SK-N-SH (cell line): ENCODE measurements around the gene FEV. TPM values are rescaled to one million over a fixed set of nuclear protein-coding genes. Genes with fewer than 3 reads are reported as not detected.

Experiments
- CTCF ChIA-PET: fragments of 300-600, 350-600 bp; formaldehyde crosslinking; extraction: SDS; loops from one replicate; lab custom pipeline; 2021; lab: Yijun Ruan, JAX
- POLR2A ChIA-PET: fragments of 350-600 bp; sonication (Branson Sonifier 250); formaldehyde crosslinking; extraction: SDS; loops from one replicate; lab custom pipeline; 2020; ENCODE audit warnings: antibody characterized with exemption, inconsistent platforms; lab: Yijun Ruan, JAX
- DNase-seq: peaks from one replicate; pipeline ENCODE4 v3.0.0; 2012
- H2AFZ ChIP-seq: fragments of 200-600 bp; sonication (generic); 2 replicates; pipeline ENCODE4 v1.8.1; 2016; ENCODE audit warnings: antibody characterized with exemption, mild to moderate bottlenecking, low read depth
- H3F3A ChIP-seq: fragments of 200-600 bp; sonication (generic); replicated peaks from 2 replicates; pipeline ENCODE3; 2016; ENCODE audit warnings: antibody characterized with exemption, mild to moderate bottlenecking; ENCODE audit not compliant: insufficient read depth
- H3K27ac ChIP-seq, 2 experiments: fragments of 200-500 bp in 1 of 2; fragments of 200-600 bp in 1 of 2; sonication (Bioruptor generic) in 1 of 2; sonication (generic), shearing (Covaris generic) in 1 of 2; 2 replicates each; pipeline versions ENCODE4 v1.5.1 to v1.6.1; 2014 to 2016; ENCODE audit warnings: low read depth in 2 of 2, inconsistent platforms in 1 of 2, low read length in 1 of 2, mild to moderate bottlenecking in 1 of 2, mixed read lengths in 1 of 2
- H3K27me3 ChIP-seq: fragments of 200-600 bp; sonication (generic), shearing (Covaris generic); 2 replicates; pipeline ENCODE4 v1.6.1; 2016; ENCODE audit warnings: mixed run types; ENCODE audit not compliant: insufficient read depth
- H3K36me3 ChIP-seq, 2 experiments: fragments of 200-500 bp in 1 of 2; fragments of 200-600 bp in 1 of 2; sonication (Bioruptor generic) in 1 of 2; sonication (generic) in 1 of 2; replicated peaks in 1 of 2; 2 replicates each; pipeline versions ENCODE3 to v1.5.1; 2014 to 2016; ENCODE audit warnings: low read length in 1 of 2, mild to moderate bottlenecking in 1 of 2; ENCODE audit not compliant: insufficient read depth in 2 of 2, control insufficient read depth in 1 of 2
- H3K4me1 ChIP-seq, 2 experiments: fragments of 200-500 bp in 1 of 2; fragments of 200-600 bp in 1 of 2; sonication (Bioruptor generic) in 1 of 2; sonication (generic), shearing (Covaris generic) in 1 of 2; 2 replicates each; pipeline versions ENCODE4 v1.5.1 to v1.6.1; 2014 to 2016; ENCODE audit warnings: low read depth in 1 of 2, low read length in 1 of 2, mixed run types in 1 of 2; ENCODE audit not compliant: insufficient read depth in 2 of 2, control insufficient read depth in 1 of 2
- H3K4me2 ChIP-seq: fragments of 200-600 bp; sonication (generic), shearing (Covaris generic); 2 replicates; pipeline ENCODE4 v1.6.1; 2017; ENCODE audit warnings: mixed run types
- H3K4me3 ChIP-seq, 2 experiments: fragments of 200-500 bp in 1 of 2; fragments of 200-600 bp in 1 of 2; sonication (Bioruptor generic) in 1 of 2; sonication (generic), shearing (Covaris generic) in 1 of 2; 2 replicates each; pipeline versions ENCODE4 v1.5.1 to v1.8.1; 2014 to 2016; ENCODE audit warnings: low read depth in 2 of 2, inconsistent platforms in 1 of 2, low read length in 1 of 2, mild to moderate bottlenecking in 1 of 2, mixed read lengths in 1 of 2, moderate library complexity in 1 of 2
- H3K79me2 ChIP-seq: fragments of 200-600 bp; sonication (generic); 2 replicates; pipeline ENCODE4 v1.8.1; 2017; ENCODE audit warnings: mild to moderate bottlenecking; ENCODE audit not compliant: insufficient read depth
- H3K9ac ChIP-seq: fragments of 200-600 bp; sonication (generic); 2 replicates; pipeline ENCODE4 v1.6.1; 2017; ENCODE audit warnings: mixed run types
- H3K9me2 ChIP-seq: fragments of 200-600 bp; sonication (generic); 2 replicates; pipeline ENCODE4 v1.6.1; 2017; ENCODE audit warnings: mixed run types
- H3K9me3 ChIP-seq: fragments of 200-600 bp; sonication (generic); 2 replicates; pipeline ENCODE4 v1.6.1; 2017; ENCODE audit warnings: mixed run types, mild to moderate bottlenecking, moderate library complexity
- H4K20me1 ChIP-seq: fragments of 200-600 bp; sonication (generic); 2 replicates; pipeline ENCODE4 v1.6.1; 2017; ENCODE audit warnings: mild to moderate bottlenecking, mixed run types; ENCODE audit not compliant: insufficient read depth
- CTCF ChIP-seq: fragments of 200-600 bp; sonication (generic); IDR thresholded peaks from 2 replicates; pipeline ENCODE4 v1.6.1; 2017; ENCODE audit warnings: antibody characterized with exemption, mild to moderate bottlenecking, moderate library complexity
- ELF1 ChIP-seq: IDR thresholded peaks from 2 replicates; pipeline ENCODE4 v1.4.0; 2012
- EP300 ChIP-seq, 2 experiments: IDR thresholded peaks; 2 replicates each; pipeline versions ENCODE4 v1.4.0 to v1.6.1; 2012; ENCODE audit warnings: borderline replicate concordance in 1 of 2, low read depth in 1 of 2, low read length in 1 of 2
- GABPA ChIP-seq: IDR thresholded peaks from 2 replicates; pipeline ENCODE4 v1.4.0; 2012; ENCODE audit warnings: low read depth, mild to moderate bottlenecking
- GATA2 ChIP-seq: sonication (generic); formaldehyde crosslinking; IDR thresholded peaks from 2 replicates; pipeline ENCODE4 v1.5.0; 2020; ENCODE audit warnings: mild to moderate bottlenecking, missing genetic modification reagents
- JUND ChIP-seq: IDR thresholded peaks from 2 replicates; pipeline ENCODE4 v1.4.0; 2012
- MEF2A ChIP-seq: IDR thresholded peaks from 2 replicates; pipeline ENCODE4 v1.4.0; 2012; ENCODE audit warnings: low read depth, borderline replicate concordance
- NRF1 ChIP-seq: IDR thresholded peaks from 2 replicates; pipeline ENCODE4 v1.6.1; 2012; ENCODE audit warnings: low read depth, mild to moderate bottlenecking, low read length
- RFX5 ChIP-seq: IDR thresholded peaks from 2 replicates; pipeline ENCODE4 v1.6.1; 2012; ENCODE audit warnings: mild to moderate bottlenecking, improper control_type of control experiment, low read length
- SIN3A ChIP-seq: IDR thresholded peaks from 2 replicates; pipeline ENCODE4 v1.6.1; 2012; ENCODE audit warnings: low read depth, mild to moderate bottlenecking, low read length, moderate library complexity, borderline replicate concordance
- TCF12 ChIP-seq: IDR thresholded peaks from 2 replicates; pipeline ENCODE4 v1.4.0; 2012
- TEAD4 ChIP-seq: IDR thresholded peaks from 2 replicates; pipeline ENCODE4 v1.4.0; 2012; ENCODE audit warnings: mild to moderate bottlenecking, borderline replicate concordance; ENCODE audit not compliant: insufficient read depth
- USF2 ChIP-seq: fragments of 150-350 bp; IDR thresholded peaks from 2 replicates; pipeline ENCODE4 v1.6.1; 2017; ENCODE audit warnings: antibody characterized with exemption, low read length, low read depth, borderline replicate concordance
- WGBS: methylation state at CpG from one replicate; pipeline ENCODE4 v1.1.6; 2017; ENCODE audit warnings: low lambda C conversion rate; 5-methylcytosine and 5-hydroxymethylcytosine counted together
- polyA plus RNA-seq, 3 experiments: library from polyadenylated mRNA; depleted of rRNA; stranded (reverse); fragments of >200 nt; gene quantifications; 2 replicates each; pipeline ENCODE4 v1.2.3, GENCODE V29; 2012

The FEV gene
- polyA plus RNA-seq, 1 of the 3 experiments (the other 2 are of a cell fraction) = 0.53 TPM

- no peak for TF ChIP-seq MEF2A
- TF ChIP-seq USF2 = no peak
- no peak for TF ChIP-seq GABPA
These were observed 34.5 kb upstream of the FEV start (continued) for GRCh38 chr2:219019436-219019835.

GRCh38 chr2:219018726-219019125, 33.7 kb upstream of the FEV start:
- no peak overlapping the region for H3K9ac ChIP-seq
- no peak overlapping the region for H3K4me3 ChIP-seq
- H3K27me3 ChIP-seq = peaks cover 28% of the 10 kb centered on the region
- H3K4me1 ChIP-seq = peaks cover 0 to 48% of the 10 kb centered on the region in 2 experiments; a peak in 1 of 4 replicates
- TF ChIP-seq USF2 (no peak), TCF12 (no peak), TEAD4 (no peak), EP300 (IDR thresholded peaks at IDR 0.05; ENCODE audit: borderline replicate concordance in 1 of 2, low read depth in 1 of 2, low read length in 1 of 2) (no peak), CTCF (no peak), GATA2 (CRISPR knock-in tag) (no peak), SIN3A (no peak), JUND (no peak), ELF1 (no peak), RFX5 (no peak), NRF1 (no peak)
- no peaks in the 10 kb centered on the region for H4K20me1 ChIP-seq
- no peak overlapping the region for H3K4me2 ChIP-seq
- H3K27ac ChIP-seq = no peak overlapping the region; a peak in 1 of 4 replicates
- H2AFZ ChIP-seq = no peak overlapping the region
- 80% methylated on average over 9 of the region's 10 CpGs for WGBS
- ChIA-PET CTCF (interaction anchor here (0.6 to 20.3 kb wide), 12 partner anchors 9 to 141 kb away, joined by 3 to 258 read pairs (median 6); partner anchors contain the start of genes IHH and NHEJ1), POLR2A (interaction anchor here (0.7 to 1.0 kb wide), 3 partner anchors 16 to 22 kb away, joined by 3 read pairs; no protein-coding TSS in a partner anchor)
- no peaks in the 10 kb centered on the region for H3K79me2 ChIP-seq
- no peaks in the 10 kb centered on the region for H3K9me2 ChIP-seq
- H3F3A ChIP-seq = no peaks in the 10 kb centered on the region
- no peaks in the 10 kb centered on the region for H3K36me3 ChIP-seq
- no peak for DNase-seq
- no peaks in the 10 kb centered on the region for H3K9me3 ChIP-seq
